Measurements from ENCODE around the gene PDGFD.

Gene PDGFD

DNA sequence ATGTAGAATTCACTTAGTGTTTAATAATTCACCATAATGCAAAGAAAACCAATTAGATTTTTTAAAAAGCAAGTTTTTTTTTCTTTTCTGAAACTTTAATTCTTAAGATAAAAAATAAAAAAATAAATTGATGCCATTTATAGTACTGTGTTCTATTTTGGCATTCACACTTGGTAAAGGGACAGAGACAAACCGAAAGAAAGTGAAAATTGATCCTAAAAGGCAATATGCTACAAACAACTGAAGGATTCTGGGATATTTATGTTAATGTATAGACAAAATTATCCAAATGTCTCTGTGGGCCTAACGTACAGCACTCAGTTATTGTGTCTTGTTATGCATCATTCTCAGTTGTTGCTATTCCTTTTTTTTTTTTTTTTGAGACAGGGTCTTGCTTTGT, 169.4 kb downstream of the PDGFD start:
- DNase-seq, result no peak

DNA sequence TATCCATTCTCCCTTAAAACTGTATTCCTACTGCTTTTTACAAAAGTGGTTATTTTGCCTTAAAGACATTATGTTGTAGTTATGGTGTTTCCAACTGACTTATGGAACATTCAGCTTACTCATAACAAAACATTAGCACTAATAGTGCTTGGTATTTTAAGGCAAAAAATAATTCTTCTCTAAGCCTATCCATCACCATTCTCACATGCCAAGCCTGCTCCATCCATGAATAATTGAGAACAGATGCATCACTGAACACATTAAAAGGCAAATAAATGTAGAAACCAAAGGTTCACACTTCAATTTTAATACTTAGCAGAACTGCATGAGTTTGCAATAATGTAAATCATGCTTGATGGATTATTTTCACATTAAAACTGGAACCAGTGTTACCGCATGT, 169.9 kb downstream of the PDGFD start:
- no peak for DNase-seq

DNA sequence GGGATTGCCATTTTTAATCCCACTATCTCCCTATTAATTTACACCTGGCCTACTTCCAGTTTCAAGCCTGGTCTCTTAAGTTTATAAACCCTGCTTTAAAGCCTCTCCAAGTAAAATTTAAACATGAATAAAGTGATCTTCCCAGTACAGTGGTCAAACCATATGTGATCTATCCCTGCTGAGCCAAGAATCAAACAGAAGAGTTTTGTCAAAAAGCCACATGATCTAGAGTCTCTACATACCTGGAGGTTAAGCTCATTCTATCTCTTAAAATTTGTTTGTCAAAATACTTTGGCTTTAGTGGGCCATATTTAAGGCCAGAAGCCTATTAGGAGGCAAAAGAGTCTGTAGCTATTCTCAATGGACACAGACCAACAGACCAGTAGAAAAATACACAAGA, 170.4 kb downstream of the PDGFD start:
- DNase-seq, result no peak

DNA sequence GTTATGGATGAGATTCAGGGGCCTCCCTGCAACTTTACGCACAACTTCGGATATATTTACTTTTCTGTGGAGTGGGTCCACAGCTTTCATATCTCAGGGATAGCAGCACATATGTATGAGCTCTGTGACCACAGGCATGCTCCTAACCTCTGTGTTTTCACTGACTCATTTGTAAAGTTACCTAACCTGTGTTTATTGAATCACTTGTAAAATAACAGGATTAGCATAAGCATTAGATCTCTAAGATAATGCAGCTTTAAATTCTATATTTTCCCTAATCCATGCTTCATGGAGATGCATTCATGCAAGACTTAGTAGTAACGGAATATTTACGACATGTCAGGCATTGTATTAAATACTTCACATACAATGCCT, 175.4 kb downstream of the PDGFD start:
- DNase-seq, result no peak

DNA sequence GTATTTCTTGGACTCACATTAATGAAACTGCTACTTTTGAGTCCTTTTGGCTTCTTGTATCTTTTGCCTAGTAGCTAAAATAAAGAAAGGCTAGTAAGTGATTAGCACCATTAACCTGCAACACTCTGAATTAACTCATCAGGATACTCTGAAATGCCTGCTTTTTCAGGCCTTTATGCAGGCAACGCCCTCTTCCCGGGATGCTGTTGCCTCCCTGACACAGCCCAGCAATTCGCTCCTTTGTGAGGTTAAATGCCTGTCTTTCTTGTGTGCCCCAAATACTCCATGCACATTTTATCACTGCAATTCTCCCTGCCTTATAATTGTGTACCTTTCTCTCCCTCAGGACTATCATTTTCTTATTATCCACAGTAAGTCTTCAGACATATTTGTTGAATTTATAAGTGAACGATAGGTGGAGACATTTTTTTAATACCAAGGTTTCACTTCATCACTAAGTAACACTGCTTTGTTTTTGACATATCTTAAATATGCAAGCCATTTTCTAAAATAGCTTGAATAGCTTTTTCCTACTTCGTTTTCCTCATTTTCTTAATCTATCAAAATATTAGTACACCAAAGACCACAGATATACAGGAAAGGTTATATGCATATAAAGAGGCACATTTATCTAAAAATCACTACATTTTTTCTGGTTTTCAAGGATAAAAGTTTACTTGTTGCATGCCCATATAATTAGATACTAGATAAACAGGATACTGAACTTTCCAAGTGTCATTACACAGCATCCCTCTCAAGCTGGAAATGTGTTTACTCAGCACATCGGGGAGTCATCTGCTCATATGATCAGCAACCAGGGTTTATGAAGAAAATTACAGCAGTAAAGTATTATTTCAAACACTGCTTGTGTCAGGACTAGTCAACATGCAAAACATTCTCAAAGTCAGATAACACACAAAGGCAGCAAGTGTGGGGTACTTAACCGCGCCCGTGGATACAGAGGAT, 176.0 kb downstream of the PDGFD start:
- DNase-seq, result no peak

DNA sequence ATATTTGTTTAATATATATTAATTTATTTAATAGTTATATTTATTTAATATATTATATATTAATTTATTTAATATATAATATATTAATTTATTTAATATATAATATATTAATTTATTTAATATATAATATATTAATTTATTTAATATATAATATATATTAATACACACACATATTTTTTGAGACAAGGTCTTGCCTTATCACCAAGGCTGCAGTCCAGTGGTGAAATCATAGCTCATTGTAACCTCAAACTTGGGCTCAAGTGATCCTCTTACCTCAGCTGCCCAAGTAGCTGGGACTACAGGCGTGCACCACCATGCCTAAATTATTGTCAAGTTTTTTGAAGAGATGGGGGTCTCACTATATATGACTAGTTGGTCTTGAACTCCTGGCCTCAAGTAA, 178.9 kb downstream of the PDGFD start:
- no peak for DNase-seq

DNA sequence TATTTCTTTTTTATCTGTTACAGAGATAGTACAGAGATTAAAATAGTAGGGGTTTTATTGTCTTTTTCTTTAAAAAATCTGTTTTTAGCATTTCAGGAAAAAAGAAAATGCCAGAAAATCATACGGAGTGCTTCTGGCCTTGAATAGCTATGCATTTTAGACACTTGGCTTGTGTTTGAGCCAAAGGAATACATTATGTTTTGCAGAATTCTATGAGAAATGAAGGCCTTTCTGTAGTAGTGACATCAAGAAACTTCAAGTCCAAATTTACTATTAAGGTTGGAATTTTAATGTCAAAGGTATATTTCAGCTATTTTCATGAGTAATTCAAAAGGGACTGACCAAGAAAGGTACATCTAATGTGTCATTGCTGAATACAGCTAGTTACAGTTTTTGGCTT, 183.8 kb downstream of the PDGFD start:
- DNase-seq, result no peak

DNA sequence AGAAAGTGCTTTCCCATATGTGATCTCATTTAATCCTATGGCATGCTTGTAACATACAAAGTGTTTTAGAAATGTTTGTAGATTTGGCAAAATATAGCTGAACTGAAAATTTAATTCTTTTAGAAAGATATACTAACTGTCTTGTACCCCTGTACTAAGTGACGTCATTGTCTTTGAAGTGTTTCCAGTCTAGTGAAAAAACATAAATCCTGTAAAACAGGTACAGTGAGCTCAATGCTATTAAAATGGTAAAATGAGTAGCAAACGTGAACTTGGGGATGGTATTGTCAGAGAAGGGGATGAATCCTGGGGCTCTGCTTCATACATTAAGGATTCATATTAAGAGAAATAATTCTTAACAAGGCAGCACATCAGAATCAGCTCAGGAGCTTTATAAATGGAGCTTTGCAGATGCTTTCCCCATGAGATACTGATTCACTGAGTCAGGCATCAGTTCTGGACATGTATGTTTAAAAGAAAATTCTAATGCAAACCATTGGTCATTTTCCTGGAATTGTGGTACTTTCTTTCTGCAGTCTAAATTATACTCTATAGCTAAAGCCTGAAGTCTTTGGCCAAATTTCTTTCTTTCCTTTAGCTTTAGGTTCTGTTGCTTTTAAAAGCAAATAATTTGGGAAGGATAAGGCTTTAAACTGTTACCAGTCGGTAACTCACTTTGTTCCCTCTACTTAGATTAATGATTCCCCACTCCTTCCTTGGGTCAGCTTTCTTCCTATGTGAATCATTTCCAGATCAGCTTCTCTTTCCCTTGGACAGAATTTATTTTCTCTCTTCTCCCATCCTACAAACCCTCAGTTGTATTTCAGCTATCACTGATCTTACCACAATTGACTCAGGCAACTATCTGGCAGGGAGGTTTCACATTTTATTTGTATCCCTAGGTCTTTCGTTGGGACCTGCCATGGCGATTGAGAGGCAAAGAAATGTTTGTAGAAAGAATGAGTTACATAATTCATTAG, 185.0 kb downstream of the PDGFD start:
- no peak for DNase-seq

DNA sequence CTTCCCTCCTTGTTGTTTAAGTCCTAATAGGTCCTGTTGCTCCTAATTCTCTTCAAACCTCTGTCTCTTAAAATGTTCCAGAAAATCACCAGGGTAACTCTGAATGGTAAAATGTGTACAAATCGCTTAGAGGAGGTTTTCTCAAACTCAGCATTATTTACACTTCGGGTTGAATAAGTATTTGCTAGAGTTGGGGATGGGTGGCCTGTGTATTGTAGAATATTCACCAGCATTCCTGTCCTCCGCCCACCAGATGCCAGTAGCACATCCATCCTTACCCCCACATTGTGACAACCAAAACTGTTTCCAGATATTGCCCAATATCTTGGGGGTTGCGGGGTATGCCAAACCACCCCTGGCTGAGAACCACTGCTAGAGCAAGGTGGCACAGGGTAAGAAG, 191.9 kb downstream of the PDGFD start:
- no peak for DNase-seq

DNA sequence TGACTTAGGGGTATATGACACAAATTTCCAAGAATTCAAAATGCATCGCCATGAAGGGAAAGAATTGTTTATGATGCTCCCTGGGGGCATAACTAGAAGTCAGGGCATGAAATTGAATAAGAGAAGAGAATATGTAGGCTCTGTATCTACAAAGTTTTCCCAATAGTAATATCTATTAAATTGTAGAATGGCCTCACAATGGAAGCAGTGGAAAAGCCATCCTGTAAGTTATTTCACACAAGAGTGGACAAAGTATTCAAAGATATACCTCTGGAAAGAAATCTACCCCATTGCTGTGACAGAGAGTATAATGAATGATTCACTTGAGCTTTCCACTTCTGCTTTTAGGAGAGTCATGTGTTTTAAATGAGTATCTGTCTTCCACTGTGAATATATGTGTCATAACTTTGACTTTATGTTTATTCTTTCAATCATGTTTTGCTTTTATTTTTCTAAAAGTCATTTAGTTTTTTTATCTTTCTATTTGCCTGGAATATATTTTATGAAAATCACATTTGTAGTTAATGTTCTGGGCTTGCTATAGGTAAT, 193.2 kb downstream of the PDGFD start:
- DNase-seq, result no peak

DNA sequence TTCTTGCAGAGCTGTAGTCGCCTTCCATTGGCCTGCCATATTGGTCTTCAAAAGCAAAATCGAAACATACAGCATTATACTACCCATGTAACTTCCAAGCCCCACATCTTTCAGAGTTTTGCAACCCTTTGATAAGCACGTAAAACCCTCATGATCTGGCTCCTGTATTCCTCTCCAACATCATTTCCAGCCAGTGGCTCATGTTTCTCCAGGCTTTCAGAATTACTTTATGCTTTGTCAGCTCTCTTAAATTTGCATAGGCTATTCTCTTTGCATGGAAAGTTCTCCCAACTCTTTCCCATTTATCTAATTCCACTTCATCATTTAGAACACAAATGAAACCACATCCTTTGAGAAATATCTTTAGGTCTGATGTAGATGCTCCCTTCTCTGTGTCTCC, 195.3 kb downstream of the PDGFD start:
- no peak for DNase-seq

DNA sequence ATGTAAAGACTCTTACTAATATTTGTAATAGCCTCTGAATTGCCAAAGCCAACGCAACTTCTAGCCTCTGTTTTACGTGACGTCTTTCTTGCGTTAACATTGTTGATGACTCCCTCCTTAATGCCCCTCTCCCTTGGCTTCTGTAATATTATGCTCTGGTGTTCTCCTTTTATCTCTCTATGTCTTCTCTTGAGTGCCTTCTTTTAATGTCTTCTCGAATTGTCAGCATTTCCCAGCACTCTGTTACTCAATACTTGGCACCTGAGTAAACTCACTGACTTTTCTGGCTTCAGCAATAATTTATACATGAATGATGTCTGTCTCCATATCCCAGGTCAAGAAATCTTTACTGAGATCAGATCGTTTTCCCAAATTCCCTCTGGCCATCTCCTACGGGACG, 196.0 kb downstream of the PDGFD start:
- DNase-seq, result no peak

DNA sequence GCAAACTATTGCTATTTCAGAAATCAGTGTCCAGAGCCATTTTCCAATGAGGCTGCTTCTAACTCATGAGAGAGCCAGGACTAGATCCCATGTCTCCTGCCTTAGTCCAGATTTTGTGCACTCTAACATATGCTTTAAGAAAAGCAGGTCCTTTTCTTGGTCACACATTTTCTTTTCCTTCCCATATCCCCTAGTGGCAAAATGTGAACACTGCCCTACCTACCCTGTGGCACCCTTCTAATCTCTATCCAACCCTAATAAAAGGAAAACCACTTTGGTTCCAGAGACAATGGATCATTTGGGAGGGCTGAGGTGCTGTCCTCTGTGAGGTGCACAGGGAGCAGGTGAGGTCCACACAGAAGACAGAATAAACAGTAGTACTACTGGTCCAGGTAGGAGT, 199.6 kb downstream of the PDGFD start:
- no peak for DNase-seq

DNA sequence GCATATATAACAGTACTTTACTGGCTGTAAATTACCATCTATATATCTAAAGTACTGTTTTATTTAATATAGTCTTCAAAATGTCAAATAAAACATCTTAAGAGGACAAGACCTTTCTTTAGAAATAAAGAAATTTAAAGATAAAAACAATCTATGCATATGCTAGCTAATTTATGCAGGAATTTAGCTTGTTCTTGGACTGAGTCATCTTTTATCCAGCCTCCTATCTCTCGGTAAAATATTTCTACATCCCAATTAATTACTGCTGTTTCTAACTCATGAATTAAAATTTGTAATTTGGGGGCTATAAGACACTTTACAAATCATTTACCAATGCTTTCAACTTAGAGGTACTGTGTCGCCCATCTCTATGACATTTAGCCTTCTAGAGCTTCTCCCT, 200.3 kb downstream of the PDGFD start:
- no peak for DNase-seq

DNA sequence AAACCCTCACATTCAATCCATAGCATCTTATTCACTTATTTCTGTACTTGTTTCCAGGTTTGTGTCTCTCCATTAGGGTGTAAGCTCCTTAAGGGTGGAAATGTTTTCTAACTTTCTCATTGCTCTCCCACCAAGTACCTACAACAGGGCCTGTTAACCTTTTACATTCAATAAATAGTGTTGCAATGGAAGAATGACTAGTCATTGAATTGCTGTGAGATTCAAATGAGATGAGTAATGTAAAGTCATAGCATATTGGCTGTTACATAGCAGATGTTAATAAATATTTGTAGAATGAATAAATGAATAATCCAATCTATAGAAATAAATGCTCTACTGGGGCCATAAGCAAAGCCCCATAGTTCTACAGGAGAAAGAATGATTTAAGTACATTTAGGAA, 202.9 kb downstream of the PDGFD start:
- no peak for DNase-seq

DNA sequence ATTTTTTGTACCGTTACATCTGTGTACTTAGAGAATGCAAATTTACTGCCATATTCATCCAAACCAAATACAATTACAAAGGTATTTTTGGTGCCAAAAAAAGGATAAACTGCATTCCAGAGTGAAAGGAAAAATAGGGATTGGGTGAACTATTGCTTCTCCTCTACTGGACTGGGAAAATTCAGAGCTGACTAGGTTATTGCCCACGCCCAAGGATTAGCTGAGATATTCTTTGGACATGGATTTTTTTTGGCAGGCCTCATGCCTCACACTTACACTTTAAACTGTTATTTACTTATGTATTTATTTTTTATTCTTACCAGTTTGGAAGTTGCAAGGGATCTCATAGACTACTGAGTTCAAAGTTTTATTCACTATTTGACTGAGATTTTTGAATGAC, 203.8 kb downstream of the PDGFD start:
- DNase-seq, result no peak

DNA sequence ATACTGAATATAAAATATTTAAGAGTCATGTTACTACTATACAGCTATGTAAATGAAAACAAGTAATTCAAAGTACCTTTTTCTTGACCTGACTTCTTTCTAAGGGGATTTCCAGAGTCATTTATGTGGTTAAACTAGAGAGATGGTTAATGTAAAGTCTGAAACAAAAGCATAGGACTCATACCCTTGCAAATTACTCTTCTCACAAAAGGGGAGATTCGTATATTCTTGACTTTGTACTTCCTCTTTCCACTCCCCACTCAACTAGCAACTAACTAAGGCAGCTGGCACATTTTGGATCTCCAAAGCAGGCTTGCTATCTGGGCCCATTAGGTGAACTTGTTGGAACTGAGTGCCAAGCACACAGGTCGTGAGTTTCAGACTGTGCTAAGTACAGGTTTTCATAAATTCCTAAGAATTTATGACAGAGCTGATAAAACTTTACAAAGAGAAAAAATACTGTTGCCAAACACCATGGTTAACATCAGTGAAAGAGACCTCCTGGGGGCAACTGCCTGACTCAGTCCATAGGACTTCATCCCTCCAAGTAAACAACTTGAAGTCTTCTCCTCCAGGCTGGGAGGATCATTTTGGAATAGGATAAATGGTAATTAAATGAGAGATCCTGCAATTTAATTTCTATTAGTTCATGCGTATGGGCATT, 204.5 kb downstream of the PDGFD start:
- no peak for DNase-seq

DNA sequence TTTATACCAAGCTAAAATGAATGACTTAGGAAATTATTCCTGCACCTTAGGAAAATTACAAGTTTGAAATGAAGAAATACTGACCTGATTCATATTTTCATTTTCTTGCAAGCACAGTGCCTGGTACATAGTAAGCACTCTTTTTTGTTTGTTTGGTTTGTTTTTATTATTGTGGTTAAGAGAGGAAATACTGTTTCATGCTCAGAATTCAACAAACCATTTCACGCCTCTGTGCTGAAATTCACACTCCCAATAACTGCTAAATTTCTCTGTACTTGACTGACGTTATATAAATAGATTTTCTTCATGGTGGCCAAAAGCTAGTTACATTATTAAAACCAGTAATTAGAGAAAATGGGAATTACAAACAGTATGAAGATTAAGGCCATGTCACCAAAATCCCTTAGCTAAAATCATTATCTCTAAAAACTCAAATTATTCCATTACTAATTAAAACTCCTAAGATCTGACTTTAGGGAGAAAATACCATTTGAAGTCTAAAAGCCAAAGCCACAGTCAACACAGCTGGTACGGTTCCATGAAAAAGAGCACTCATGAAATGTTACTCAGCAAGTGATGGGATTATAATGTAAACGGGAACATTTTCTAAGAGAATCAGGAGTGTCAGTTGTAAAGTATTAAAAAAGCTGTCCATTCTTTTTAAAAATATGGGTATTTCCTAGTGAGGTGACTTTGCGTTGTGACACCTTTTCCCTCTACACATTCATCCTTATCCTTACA, 205.3 kb downstream of the PDGFD start:
- no peak for DNase-seq

DNA sequence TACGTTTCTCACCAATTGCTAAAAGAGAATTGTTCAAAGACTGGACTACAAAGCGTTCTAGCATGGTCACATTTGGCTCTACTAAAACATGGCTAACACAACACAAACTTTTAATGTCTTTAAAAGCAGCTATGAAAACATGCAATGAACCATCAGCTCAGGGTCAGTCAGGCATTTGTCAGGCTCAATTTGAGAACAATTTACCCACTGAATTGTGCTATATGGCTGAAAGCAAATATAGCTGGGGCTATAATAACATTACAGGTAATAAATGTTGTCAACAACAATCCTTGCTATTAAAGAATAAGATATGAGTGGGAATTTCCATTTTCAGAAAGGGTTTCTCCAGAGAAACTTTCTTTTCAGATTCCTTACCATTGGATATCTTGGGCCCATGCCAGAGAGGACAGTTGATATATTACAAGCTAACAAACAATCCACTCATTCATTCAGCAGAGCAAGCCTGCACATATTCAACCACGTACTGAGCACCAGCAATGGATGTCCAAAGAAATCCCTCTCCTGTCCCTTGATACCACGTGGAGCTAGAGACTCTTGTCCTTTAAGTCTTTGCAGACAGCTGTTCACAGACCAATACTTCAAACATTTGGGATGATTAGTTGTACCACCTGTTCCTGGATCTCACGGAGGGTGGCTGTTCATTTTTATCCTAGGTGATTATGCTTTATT, 210.0 kb downstream of the PDGFD start:
- no peak for DNase-seq

DNA sequence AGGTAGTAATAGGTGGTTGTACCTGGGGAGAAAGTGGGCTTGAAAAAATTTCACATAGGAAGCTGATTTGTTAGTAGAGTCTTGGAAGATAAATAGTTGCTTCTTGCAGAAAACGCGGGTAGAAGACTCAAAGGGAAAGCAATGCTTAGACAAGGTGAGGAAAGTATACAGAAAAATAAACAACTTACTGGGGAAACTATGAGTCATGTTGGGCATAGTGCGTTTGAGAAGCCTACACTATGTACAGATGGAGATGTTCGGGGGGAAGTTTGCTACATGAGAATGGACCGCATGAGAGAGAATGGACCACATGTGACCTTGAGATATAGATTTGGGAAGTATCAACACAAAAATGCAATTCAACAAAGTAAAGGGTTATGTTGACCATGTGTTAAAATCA, 214.2 kb downstream of the PDGFD start:
- no peak for DNase-seq

DNA sequence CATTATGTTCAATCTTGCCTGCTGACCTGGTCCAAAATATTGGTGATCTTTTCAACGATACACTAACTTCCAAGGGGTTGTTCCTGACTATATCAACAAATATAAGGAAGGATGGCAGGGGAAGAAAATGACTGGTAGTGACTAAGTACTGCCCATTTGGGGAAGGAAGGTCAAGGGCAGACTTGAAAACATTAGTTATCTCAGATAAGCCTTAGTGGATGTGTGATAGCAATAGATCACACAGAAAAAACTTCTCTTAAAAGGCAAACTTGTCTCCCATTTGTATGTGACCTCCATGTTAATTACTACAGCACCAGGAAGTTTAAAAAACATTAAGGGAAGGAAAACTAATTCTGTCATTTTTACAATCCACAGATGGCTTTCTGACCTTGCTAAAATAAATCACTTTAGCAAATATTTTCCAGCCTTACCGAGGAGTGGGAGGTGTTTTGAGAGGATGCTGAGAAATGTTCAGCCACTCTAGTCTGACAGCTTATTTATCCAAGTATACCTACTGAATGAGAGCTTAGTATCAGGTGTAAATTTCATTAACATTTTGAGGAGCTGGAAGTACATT, 215.7 kb downstream of the PDGFD start:
- no peak for DNase-seq

Measured in effector CD4-positive, alpha-beta T cell (primary cell).